A172 (cell line): ENCODE results near the gene L3MBTL4. TPM values are rescaled to one million over a fixed set of nuclear protein-coding genes. Genes with fewer than 3 reads are reported as not detected.

ENCODE experiments used
- DNase-seq: peaks from one replicate; pipeline ENCODE4 v3.0.0-alpha.2; 2015; ENCODE audit warnings: low spot score
- total RNA-seq: library from RNA; depleted of rRNA; stranded (reverse); fragments of >200 nt; shearing (Covaris generic); gene quantifications from 2 replicates; pipeline ENCODE4 v1.2.3, GENCODE V29; 2014

L3MBTL4 gene
- total RNA-seq, 1 experiment from 2014 or later: not detected

GRCh38 chr18:6044319-6044718 lies 370.4 kb downstream of the L3MBTL4 start:
- no peak for DNase-seq

GRCh38 chr18:6039055-6039454 lies 375.7 kb downstream of the L3MBTL4 start:
- DNase-seq: no peak

- no peak for DNase-seq
Measured at GRCh38 chr18:6031442-6031841, 383.3 kb downstream of the L3MBTL4 start.

GRCh38 chr18:6031002-6031401 lies 383.7 kb downstream of the L3MBTL4 start:
- DNase-seq: no peak

- DNase-seq: no peak
Measured at GRCh38 chr18:6024745-6025248, 389.9 kb downstream of the L3MBTL4 start.

GRCh38 chr18:6023551-6023950 lies 391.2 kb downstream of the L3MBTL4 start:
- DNase-seq: no peak

- no peak for DNase-seq
Measured at GRCh38 chr18:6022845-6023244, 391.9 kb downstream of the L3MBTL4 start.

- DNase-seq: no peak
Measured at GRCh38 chr18:6022074-6022444, 392.7 kb downstream of the L3MBTL4 start.

- no peak for DNase-seq
Measured at GRCh38 chr18:6021306-6022073, 393.2 kb downstream of the L3MBTL4 start.

GRCh38 chr18:6018671-6019070 lies 396.0 kb downstream of the L3MBTL4 start:
- no peak for DNase-seq

GRCh38 chr18:6017171-6017570 lies 397.5 kb downstream of the L3MBTL4 start:
- no peak for DNase-seq

- no peak for DNase-seq
Measured at GRCh38 chr18:6015364-6015763, 399.3 kb downstream of the L3MBTL4 start.

GRCh38 chr18:6013171-6013810 lies 401.4 kb downstream of the L3MBTL4 start:
- DNase-seq: no peak

GRCh38 chr18:6010921-6011320 lies 403.8 kb downstream of the L3MBTL4 start:
- DNase-seq: no peak

- no peak for DNase-seq
Measured at GRCh38 chr18:6010284-6010683, 404.4 kb downstream of the L3MBTL4 start.

GRCh38 chr18:6009756-6010155 lies 405.0 kb downstream of the L3MBTL4 start:
- no peak for DNase-seq

GRCh38 chr18:6004683-6005082 lies 410.0 kb downstream of the L3MBTL4 start:
- no peak for DNase-seq

- DNase-seq: no peak
Measured at GRCh38 chr18:6004119-6004518, 410.6 kb downstream of the L3MBTL4 start.

- no peak for DNase-seq
Measured at GRCh38 chr18:6001867-6002266, 412.8 kb downstream of the L3MBTL4 start.

- no peak for DNase-seq
Measured at GRCh38 chr18:5998907-5999306, 415.8 kb downstream of the L3MBTL4 start.

- no peak for DNase-seq
Measured at GRCh38 chr18:5998166-5998881, 416.4 kb downstream of the L3MBTL4 start.

GRCh38 chr18:5997361-5997760 lies 417.4 kb downstream of the L3MBTL4 start:
- DNase-seq: no peak

GRCh38 chr18:5995626-5996025 lies 419.1 kb downstream of the L3MBTL4 start:
- no peak for DNase-seq
